Skin epidermis (tissue), 12 donors: Measurements from ENCODE around the gene TPST1.
"Not testable (repeated sequence)": the region's sequence is repeated elsewhere in the genome, so short reads cannot be mapped to it uniquely, and the experiment has no call there.

Experiments
- H3K27ac ChIP-seq, 21 experiments: fragments of 200-600 bp; sonication (generic) in 11 of 21; one replicate each; pipeline ENCODE4 v1.5.0; 2020; ENCODE audit warnings: mild to moderate bottlenecking in 3 of 21, inconsistent platforms in 2 of 21, moderate library complexity in 2 of 21
- H3K4me3 ChIP-seq, 7 experiments: fragments of 200-600 bp; sonication (generic) in 2 of 7; one replicate each; pipeline ENCODE4 v1.5.0; 2020; ENCODE audit warnings: inconsistent platforms in 2 of 7, mild to moderate bottlenecking in 2 of 7, moderate library complexity in 1 of 7

TPST1 gene

GRCh38 chr7:66186991-66187390 lies 18.1 kb upstream of the TPST1 start:
- H3K4me3 ChIP-seq = no peak overlapping the region
- H3K27ac ChIP-seq = no peak overlapping the region

- Histone ChIP-seq H3K4me3 (no peak overlapping the region), H3K27ac (peak overlapping the region in 6 of 21 experiments; percentile 16 to 37 (median 24))
These were observed 17.2 kb upstream of the TPST1 start for GRCh38 chr7:66187905-66188304.

GRCh38 chr7:66188645-66189044 lies 16.5 kb upstream of the TPST1 start:
- no peak overlapping the region for H3K4me3 ChIP-seq
- H3K27ac ChIP-seq = peak overlapping the region in 1 of 21 experiments; percentile 23

GRCh38 chr7:66189695-66190503 lies 15.2 kb upstream of the TPST1 start:
- peak overlapping the region in 4 of 21 experiments; percentile 6 to 55 (median 32) for H3K27ac ChIP-seq
- no peak overlapping the region for H3K4me3 ChIP-seq

- Histone ChIP-seq H3K27ac (peak overlapping the region in 2 of 21 experiments; percentile 29 to 55), H3K4me3 (no peak overlapping the region)
These were observed 14.7 kb upstream of the TPST1 start for GRCh38 chr7:66190504-66190857.

GRCh38 chr7:66193146-66193725 lies 11.9 kb upstream of the TPST1 start:
- Histone ChIP-seq H3K27ac (no peak overlapping the region), H3K4me3 (no peak overlapping the region)

- no peak overlapping the region for H3K4me3 ChIP-seq
- no peak overlapping the region for H3K27ac ChIP-seq
These were observed 6.7 kb upstream of the TPST1 start for GRCh38 chr7:66198469-66198868.

GRCh38 chr7:66198956-66199355 lies 6.2 kb upstream of the TPST1 start:
- H3K4me3 ChIP-seq = no peak overlapping the region
- no peak overlapping the region for H3K27ac ChIP-seq

GRCh38 chr7:66202441-66202840 lies 2.7 kb upstream of the TPST1 start:
- no peak overlapping the region for H3K4me3 ChIP-seq
- no peak overlapping the region for H3K27ac ChIP-seq

- peak overlapping the region in 20 of 21 experiments; percentile 33 to 93 (median 82) for H3K27ac ChIP-seq
- peak overlapping the region; percentile 50 to 94 (median 77) for H3K4me3 ChIP-seq
These were observed 582 bp downstream of the TPST1 start for GRCh38 chr7:66205741-66206090.

GRCh38 chr7:66206119-66206933 lies 1.2 kb downstream of the TPST1 start:
- Histone ChIP-seq H3K27ac (peak overlapping the region in 17 of 21 experiments; percentile 18 to 93 (median 83)), H3K4me3 (peak overlapping the region; percentile 50 to 94 (median 77))

- Histone ChIP-seq H3K4me3 (peak overlapping the region in 3 of 7 experiments; percentile 6 to 94 (median 50)), H3K27ac (peak overlapping the region in 8 of 21 experiments; percentile 7 to 88 (median 27))
These were observed 1.8 kb downstream of the TPST1 start for GRCh38 chr7:66206934-66207240.

- peak overlapping the region in 1 of 7 experiments; percentile 94 for H3K4me3 ChIP-seq
- H3K27ac ChIP-seq = peak overlapping the region in 4 of 21 experiments; percentile 18 to 84 (median 38)
These were observed 2.4 kb downstream of the TPST1 start for GRCh38 chr7:66207540-66207939.

- H3K4me3 ChIP-seq = no peak overlapping the region
- H3K27ac ChIP-seq = peak overlapping the region in 1 of 21 experiments; percentile 0
These were observed 6.3 kb downstream of the TPST1 start for GRCh38 chr7:66211429-66211828.

GRCh38 chr7:66213637-66214036 lies 8.5 kb downstream of the TPST1 start:
- H3K4me3 ChIP-seq = no peak overlapping the region
- peak overlapping the region in 2 of 21 experiments; percentile 30 to 32 for H3K27ac ChIP-seq

- Histone ChIP-seq H3K4me3 (no peak overlapping the region), H3K27ac (no peak overlapping the region)
These were observed 11.6 kb downstream of the TPST1 start for GRCh38 chr7:66216687-66217086.

- Histone ChIP-seq H3K27ac (no peak overlapping the region), H3K4me3 (no peak overlapping the region)
These were observed 14.7 kb downstream of the TPST1 start for GRCh38 chr7:66219805-66220204.

- Histone ChIP-seq H3K4me3 (no peak overlapping the region), H3K27ac (no peak overlapping the region)
These were observed 16.3 kb downstream of the TPST1 start for GRCh38 chr7:66221442-66221841.

GRCh38 chr7:66227808-66228207 lies 22.7 kb downstream of the TPST1 start:
- Histone ChIP-seq H3K27ac (no peak overlapping the region), H3K4me3 (no peak overlapping the region)

- not testable (repeated sequence) for H3K4me3 ChIP-seq, H3K27ac ChIP-seq
These were observed 26.4 kb downstream of the TPST1 start for GRCh38 chr7:66231326-66232216.
